K562 (cell line): ENCODE results near the gene TXNRD2. TPM values are rescaled to one million over a fixed set of nuclear protein-coding genes. Genes with fewer than 3 reads are reported as not detected.

Source experiments
- CBX3 ChIP-seq, 2 experiments: IDR thresholded peaks; 1 replicate in 1 of 2; 2 replicates in 1 of 2; pipeline ENCODE4 v1.6.1; 2012; ENCODE audit warnings: inconsistent platforms in 2 of 2, low read length in 2 of 2, borderline replicate concordance in 1 of 2, control low read depth in 1 of 2
- CREB5 ChIP-seq: fragments of 250-450 bp; sonication (Bioruptor Pico); IDR thresholded peaks from 2 replicates; pipeline ENCODE4 v1.5.0; 2020; ENCODE audit warnings: mild to moderate bottlenecking
- DNMT1 ChIP-seq: fragments of 450-650 bp; IDR thresholded peaks from 2 replicates; pipeline ENCODE4 v1.6.1; 2016; ENCODE audit warnings: antibody characterized with exemption, mild to moderate bottlenecking
- ELF1 ChIP-seq: fragments of 200-800 bp; sonication (Bioruptor generic); IDR thresholded peaks from 2 replicates; pipeline ENCODE4 v1.6.1; 2016; ENCODE audit warnings: missing genetic modification characterization, missing compliant biosample characterization
- EP400 ChIP-seq: fragments of 450-650 bp; IDR thresholded peaks from 2 replicates; pipeline ENCODE4 v1.6.1; 2017; ENCODE audit warnings: antibody characterized with exemption, mild to moderate bottlenecking, moderate library complexity
- ETS1 ChIP-seq: conservative IDR thresholded peaks from 2 replicates; pipeline ENCODE4 v1.6.1; 2011; ENCODE audit warnings: low read depth, mild to moderate bottlenecking, low read length; ENCODE audit not compliant: control insufficient read depth
- HNRNPH1 ChIP-seq: fragments of 200-400 bp; formaldehyde crosslinking; optimal IDR thresholded peaks from 2 replicates; pipeline ENCODE3; 2017; ENCODE audit warnings: low read depth, mild to moderate bottlenecking, low read length, moderate library complexity
- JUND ChIP-seq, 2 experiments: IDR thresholded peaks; 2 replicates in 1 of 2; 3 replicates in 1 of 2; pipeline ENCODE4 v1.6.1; 2011; ENCODE audit warnings: borderline replicate concordance in 2 of 2, low read depth in 2 of 2, low read length in 2 of 2, improper control_type of control experiment in 1 of 2, missing biosample characterization in 1 of 2, missing genetic modification characterization in 1 of 2, missing genetic modification reagents in 1 of 2
- NR4A1 ChIP-seq, 2 experiments: fragments of 250-450 bp in 1 of 2; fragments of 450-650 bp in 1 of 2; sonication (Bioruptor Pico) in 1 of 2; IDR thresholded peaks; 2 replicates each; pipeline versions ENCODE4 v1.4.0 to v1.6.1; 2016 to 2020; ENCODE audit warnings: mild to moderate bottlenecking in 2 of 2, missing compliant biosample characterization in 1 of 2, missing genetic modification characterization in 1 of 2, moderate library complexity in 1 of 2
- RBFOX2 ChIP-seq: fragments of 200-400 bp; formaldehyde crosslinking; IDR thresholded peaks from 2 replicates; pipeline ENCODE4 v1.6.1; 2017; ENCODE audit warnings: low read depth, mild to moderate bottlenecking, low read length, moderate library complexity
- SRF ChIP-seq, 2 experiments: fragments of 250-450, 450-650 bp in 1 of 2; sonication (Bioruptor Pico) in 1 of 2; sonication (generic) in 1 of 2; formaldehyde crosslinking; IDR thresholded peaks; 2 replicates each; pipeline versions ENCODE4 v1.5.0 to v1.5.1; 2020 to 2022; ENCODE audit warnings: mild to moderate bottlenecking in 1 of 2, missing genetic modification reagents in 1 of 2
- TFAP4 ChIP-seq: sonication (generic); formaldehyde crosslinking; IDR thresholded peaks from 2 replicates; pipeline ENCODE4 v1.8.0; 2022; ENCODE audit warnings: missing genetic modification reagents, mild to moderate bottlenecking, moderate library complexity, borderline replicate concordance
- TRIM28 ChIP-seq: fragments of 450-650 bp; IDR thresholded peaks from 2 replicates; pipeline ENCODE4 v1.6.1; 2017
- ZBTB49 ChIP-seq: sonication (generic); formaldehyde crosslinking; IDR thresholded peaks from 2 replicates; pipeline ENCODE4 v1.8.0; 2022; ENCODE audit warnings: missing genetic modification reagents, mild to moderate bottlenecking, borderline replicate concordance
- ZNF217 ChIP-seq: sonication (generic); formaldehyde crosslinking; IDR thresholded peaks from 2 replicates; pipeline ENCODE4 v1.8.0; 2022; ENCODE audit warnings: mild to moderate bottlenecking, missing genetic modification reagents
- polyA plus RNA-seq, 8 experiments: library from polyadenylated mRNA; depleted of rRNA in 4 of 8; stranded (reverse) in 5 of 8; unstranded in 3 of 8; fragments of >200 nt; fragmentation: Nextera tagmentation in 2 of 8; fragmentation: Illumina TruSeq in 1 of 8; extraction: Ambion mirVana in 2 of 8; extraction: Trizol in 1 of 8; gene quantifications; 2 replicates each; pipeline versions ENCODE4 v1.2.1 to v1.2.3, GENCODE V29; 2011 to 2014; ENCODE audit warnings: inconsistent platforms in 1 of 8, missing spikeins in 1 of 8
- total RNA-seq, 7 experiments: library from RNA; depleted of rRNA in 6 of 7; stranded (reverse); fragments of >200 nt in 6 of 7; fragmentation: Illumina TruSeq in 2 of 7; extraction: Trizol in 2 of 7; gene quantifications; 2 replicates each; pipeline versions ENCODE4 v1.2.1 to v1.2.3, GENCODE V29; 2011 to 2021; ENCODE audit warnings: low replicate concordance in 1 of 7
- TF ChIP-seq, protein P1 (sequence below): sonication (generic); formaldehyde crosslinking; IDR thresholded peaks from 2 replicates; pipeline ENCODE4 v1.8.0; 2023; ENCODE audit warnings: mild to moderate bottlenecking, missing genetic modification reagents

The TXNRD2 gene
- total and polyA plus RNA-seq, 9 of the 15 experiments (the other 6 are each of a cell fraction or from before 2014, with no cell fraction given) = 3.3 to 80.2 (median 49.4) TPM

DNA sequence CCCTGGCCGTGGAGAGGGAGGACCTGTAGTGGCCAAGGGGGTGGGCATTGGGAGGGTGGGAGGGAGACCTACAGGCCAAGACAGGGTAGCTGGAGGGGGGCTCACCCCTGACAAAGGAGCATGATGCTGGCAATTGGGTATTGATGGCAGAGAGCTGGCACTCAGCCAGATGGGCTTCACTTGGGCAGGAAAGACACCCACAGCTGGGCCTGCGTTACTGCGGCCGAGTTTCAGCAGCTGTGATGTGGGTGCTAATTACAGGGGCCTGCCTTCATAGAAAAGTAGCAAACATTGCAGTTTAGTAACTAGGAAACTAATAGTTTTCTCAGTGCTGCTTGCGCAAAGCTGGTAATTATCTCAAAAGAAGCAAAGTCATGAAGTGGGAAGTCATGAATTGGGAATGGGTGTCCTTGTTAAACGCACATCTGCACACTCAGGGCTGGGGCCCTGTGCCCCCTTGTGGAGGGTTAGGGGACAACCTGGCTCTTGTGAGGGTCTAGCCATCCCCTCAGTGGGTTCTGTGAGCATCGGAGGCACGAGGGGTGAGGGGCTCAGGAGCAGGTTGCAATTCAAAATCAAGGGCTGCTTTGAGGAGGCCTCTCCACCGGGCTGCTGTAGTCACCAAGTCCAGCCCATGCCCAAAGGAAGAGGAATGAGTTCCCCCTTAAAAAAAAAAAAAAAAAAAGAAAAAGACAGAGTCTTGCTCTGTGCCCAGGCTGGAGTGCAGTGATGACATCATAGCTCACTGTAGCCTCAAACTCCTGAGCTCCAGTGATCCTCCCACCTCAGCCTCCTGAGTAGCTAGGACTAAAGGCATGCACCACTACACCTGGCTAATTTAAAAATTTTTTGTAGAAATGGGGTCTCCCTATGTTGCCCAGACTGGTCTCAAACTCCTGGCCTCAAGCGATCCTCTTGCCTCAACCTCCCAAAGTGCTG is 24.4 kb upstream of the TXNRD2 start (continued):
- TF ChIP-seq, protein P1, sequence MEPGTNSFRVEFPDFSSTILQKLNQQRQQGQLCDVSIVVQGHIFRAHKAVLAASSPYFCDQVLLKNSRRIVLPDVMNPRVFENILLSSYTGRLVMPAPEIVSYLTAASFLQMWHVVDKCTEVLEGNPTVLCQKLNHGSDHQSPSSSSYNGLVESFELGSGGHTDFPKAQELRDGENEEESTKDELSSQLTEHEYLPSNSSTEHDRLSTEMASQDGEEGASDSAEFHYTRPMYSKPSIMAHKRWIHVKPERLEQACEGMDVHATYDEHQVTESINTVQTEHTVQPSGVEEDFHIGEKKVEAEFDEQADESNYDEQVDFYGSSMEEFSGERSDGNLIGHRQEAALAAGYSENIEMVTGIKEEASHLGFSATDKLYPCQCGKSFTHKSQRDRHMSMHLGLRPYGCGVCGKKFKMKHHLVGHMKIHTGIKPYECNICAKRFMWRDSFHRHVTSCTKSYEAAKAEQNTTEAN (CRISPR knock-in tag) = no peak
- TF ChIP-seq JUND (IDR thresholded peaks at IDR 0.05; ENCODE audit: borderline replicate concordance, low read depth, low read length) (no peak; the same call in 1 of the 2 replicates), JUND (tag; IDR thresholded peaks at IDR 0.05; ENCODE audit: borderline replicate concordance, low read depth, low read length) (peak; percentile 52; the same call in 1 of the 3 replicates), TFAP4 (no peak), RBFOX2 (no peak), TRIM28 (no peak), ETS1 (no peak), SRF (CRISPR knock-in tag; IDR thresholded peaks at IDR 0.05) (no peak), CBX3 (IDR thresholded peaks at IDR 0.05; ENCODE audit: borderline replicate concordance in 1 of 2, low read length in 2 of 2) (no peak; a peak in 1 of 3 replicates), DNMT1 (no peak), ELF1 (tag) (no peak), ZBTB49 (CRISPR knock-in tag) (no peak), NR4A1 (CRISPR knock-in tag; IDR thresholded peaks at IDR 0.05) (no peak), NR4A1 (tag; IDR thresholded peaks at IDR 0.05) (no peak), CREB5 (CRISPR knock-in tag) (no peak), ZNF217 (CRISPR knock-in tag) (no peak), HNRNPH1 (no peak), EP400 (no peak)
